RWPE2 (cell line): ENCODE results near the gene TSHZ3.

ENCODE experiments used
- ATAC-seq: fragments of 200-7000 bp; cut with Tn5 transposase; 3 replicates; pipeline ENCODE4 v1.9.1; 2021; ENCODE audit warnings: low read depth
- DNase-seq: peaks from one replicate; pipeline ENCODE4 v3.0.0-alpha.2; 2020; ENCODE audit warnings: low spot score
- H3K27ac ChIP-seq: fragments of 450-650 bp; 2 replicates; pipeline ENCODE4 v1.5.1; 2017; ENCODE audit warnings: mild to moderate bottlenecking; ENCODE audit not compliant: poor library complexity, severe bottlenecking
- H3K27me3 ChIP-seq: fragments of 250-450 bp; sonication (Bioruptor Pico); 2 replicates; pipeline ENCODE4 v1.5.1; 2021; ENCODE audit warnings: mild to moderate bottlenecking, moderate library complexity; ENCODE audit not compliant: insufficient read depth, poor library complexity, severe bottlenecking
- H3K36me3 ChIP-seq: fragments of 250-450 bp; sonication (Bioruptor Pico); 2 replicates; pipeline ENCODE4 v1.5.1; 2020; ENCODE audit warnings: low read depth, mild to moderate bottlenecking, moderate library complexity
- H3K4me1 ChIP-seq: fragments of 250-450 bp; sonication (Bioruptor Pico); 2 replicates; pipeline ENCODE4 v1.5.1; 2021; ENCODE audit warnings: mild to moderate bottlenecking, moderate library complexity; ENCODE audit not compliant: insufficient read depth, poor library complexity, severe bottlenecking
- H3K4me3 ChIP-seq: fragments of 250-450 bp; sonication (Bioruptor Pico); 2 replicates; pipeline ENCODE4 v1.5.1; 2021; ENCODE audit warnings: mild to moderate bottlenecking, moderate library complexity; ENCODE audit not compliant: severe bottlenecking
- H3K9me3 ChIP-seq: fragments of 250-450 bp; sonication (Bioruptor Pico); 2 replicates; pipeline ENCODE4 v1.5.1; 2021; ENCODE audit warnings: mild to moderate bottlenecking, moderate library complexity; ENCODE audit not compliant: severe bottlenecking
- CTCF ChIP-seq: fragments of 450-650 bp; IDR thresholded peaks from one replicate; pipeline ENCODE4 v1.5.1; 2017; ENCODE audit warnings: mild to moderate bottlenecking, moderate library complexity; ENCODE audit not compliant: poor library complexity, severe bottlenecking

TSHZ3 gene

DNA sequence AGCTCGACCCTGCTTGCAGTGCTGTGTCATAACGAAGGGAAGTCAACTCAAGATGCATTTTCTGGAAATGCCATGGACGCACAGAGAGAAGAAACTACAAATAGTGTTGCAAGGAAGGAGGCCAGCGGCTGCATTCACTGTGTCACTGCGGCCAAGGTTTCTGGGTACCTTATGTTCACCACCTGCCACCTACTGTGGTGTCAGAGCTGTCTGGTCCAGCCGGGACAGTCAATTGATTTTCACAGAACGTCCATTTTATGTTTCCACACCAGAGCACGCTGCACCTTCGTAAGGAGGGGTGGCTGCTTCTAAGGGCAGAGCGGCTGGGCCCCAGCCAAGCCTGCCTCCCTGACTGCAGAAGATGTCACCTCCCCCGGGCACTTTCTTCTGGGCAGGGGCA, 17.7 kb downstream of the TSHZ3 start:
- H3K36me3 ChIP-seq = no peaks in the 10 kb centered on the region
- ATAC-seq = no peak
- no peak for TF ChIP-seq CTCF
- no peak for DNase-seq
- H3K9me3 ChIP-seq = no peaks in the 10 kb centered on the region
- H3K27me3 ChIP-seq = no peaks in the 10 kb centered on the region
- H3K4me1 ChIP-seq = peaks cover 13% of the 10 kb centered on the region
- no peak overlapping the region for H3K27ac ChIP-seq
- no peak overlapping the region for H3K4me3 ChIP-seq

GRCh38 chr19:31330761-31331160, 18.5 kb downstream of the TSHZ3 start:
- Histone ChIP-seq H3K27me3 (no peaks in the 10 kb centered on the region), H3K36me3 (no peaks in the 10 kb centered on the region), H3K4me3 (no peak overlapping the region), H3K4me1 (peaks cover 13% of the 10 kb centered on the region), H3K9me3 (no peaks in the 10 kb centered on the region), H3K27ac (no peak overlapping the region)
- DNase-seq (no peak), ATAC-seq (no peak)
- no peak for TF ChIP-seq CTCF

GRCh38 chr19:31330237-31330636, 19.0 kb downstream of the TSHZ3 start:
- peaks cover 13% of the 10 kb centered on the region for H3K4me1 ChIP-seq
- no peaks in the 10 kb centered on the region for H3K9me3 ChIP-seq
- TF ChIP-seq CTCF = no peak
- no peak for ATAC-seq
- no peaks in the 10 kb centered on the region for H3K36me3 ChIP-seq
- no peaks in the 10 kb centered on the region for H3K27me3 ChIP-seq
- DNase-seq = no peak
- no peak overlapping the region for H3K27ac ChIP-seq
- no peak overlapping the region for H3K4me3 ChIP-seq

DNA sequence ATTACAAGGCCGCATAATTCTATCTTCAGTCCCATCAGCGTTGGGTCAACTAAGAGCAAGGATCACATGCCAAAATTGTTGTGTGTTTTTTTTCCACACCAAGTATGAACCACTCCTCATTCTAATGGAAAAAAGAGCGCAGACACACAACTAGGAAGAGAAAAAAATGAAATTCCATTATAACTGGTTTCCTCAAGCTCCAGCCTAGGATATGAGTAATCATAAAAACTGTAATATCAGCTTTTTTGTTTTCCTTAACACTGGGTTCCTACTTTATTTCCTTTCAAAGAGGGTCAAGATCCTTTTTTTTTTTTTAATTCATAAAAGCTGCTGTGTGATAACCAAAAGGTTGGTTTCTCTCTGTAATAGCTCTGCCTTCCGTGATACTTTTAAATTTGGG, 19.4 kb downstream of the TSHZ3 start:
- no peak for TF ChIP-seq CTCF
- Histone ChIP-seq H3K27me3 (no peaks in the 10 kb centered on the region), H3K36me3 (no peaks in the 10 kb centered on the region), H3K4me3 (no peak overlapping the region), H3K27ac (no peak overlapping the region), H3K4me1 (peaks cover 10% of the 10 kb centered on the region), H3K9me3 (no peaks in the 10 kb centered on the region)
- ATAC-seq (no peak), DNase-seq (no peak)

DNA sequence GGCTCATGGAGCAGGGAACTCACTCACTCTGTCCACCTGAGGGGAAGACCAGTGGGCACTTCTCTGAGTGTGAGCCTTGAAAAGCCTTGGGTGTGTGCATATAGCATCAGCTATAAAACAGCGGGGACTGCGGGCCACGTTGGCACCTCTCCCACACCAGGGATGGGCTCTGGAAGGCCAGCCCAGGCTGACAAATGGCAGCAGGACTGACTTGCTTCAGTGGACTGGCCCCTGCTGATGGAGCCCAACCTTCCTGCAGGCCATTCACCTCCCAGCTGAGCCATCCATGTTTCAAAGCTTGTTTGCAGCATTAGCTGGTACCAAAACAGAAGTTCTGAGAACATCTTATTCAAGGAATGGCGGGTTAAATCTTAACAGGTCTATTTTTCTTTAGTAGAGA, 21.0 kb downstream of the TSHZ3 start:
- DNase-seq (no peak), ATAC-seq (no peak)
- no peaks in the 10 kb centered on the region for H3K4me1 ChIP-seq
- H3K27ac ChIP-seq = no peak overlapping the region
- H3K27me3 ChIP-seq = no peaks in the 10 kb centered on the region
- H3K9me3 ChIP-seq = no peaks in the 10 kb centered on the region
- TF ChIP-seq CTCF = no peak
- no peaks in the 10 kb centered on the region for H3K36me3 ChIP-seq
- H3K4me3 ChIP-seq = no peak overlapping the region
